ENCODE results near the gene TFR2.

Gene TFR2

GRCh38 chr7:100679927-100680575, 38.7 kb upstream of the TFR2 start:
- no peak overlapping the region for H3K9ac ChIP-seq (ENCODE audit: low read length)
- H3K36me3 ChIP-seq (ENCODE audit: insufficient read depth, low read length): peaks cover 86% of the 10 kb centered on the region
- no peaks in the 10 kb centered on the region for H3K9me3 ChIP-seq (ENCODE audit: low read length)
- H3K4me1 ChIP-seq (ENCODE audit: insufficient read depth, low read length, severe bottlenecking): peaks cover 6% of the 10 kb centered on the region
- no peaks in the 10 kb centered on the region for H4K20me1 ChIP-seq (ENCODE audit: insufficient read depth, low read length)
- H3K27ac ChIP-seq (ENCODE audit: low read depth, low read length, poor library complexity, severe bottlenecking): no peak overlapping the region
- TF ChIP-seq CTCF (IDR thresholded peaks at IDR 0.05; ENCODE audit: low read length) (no peak), EZH2 (IDR thresholded peaks at IDR 0.05; ENCODE audit: borderline replicate concordance, low read length) (no peak)
- no peaks in the 10 kb centered on the region for H3K79me2 ChIP-seq (ENCODE audit: insufficient read depth, low read length)
- no peaks in the 10 kb centered on the region for H3K9me2 ChIP-seq (ENCODE audit: low read depth, low read length)
- H3K4me3 ChIP-seq (ENCODE audit: low read depth, low read length, poor library complexity, severe bottlenecking): no peak overlapping the region
- H3F3A ChIP-seq (ENCODE audit: insufficient read depth, low read length): no peaks in the 10 kb centered on the region
- no peaks in the 10 kb centered on the region for H3K27me3 ChIP-seq (ENCODE audit: insufficient read depth, low read length)
- no peak overlapping the region for H3K4me2 ChIP-seq (ENCODE audit: low read length)
- no peak overlapping the region for H2AFZ ChIP-seq (ENCODE audit: low read length)

GRCh38 chr7:100679129-100679926, 38.0 kb upstream of the TFR2 start:
- Histone ChIP-seq H3F3A (ENCODE audit: insufficient read depth, low read length) (no peaks in the 10 kb centered on the region), H3K9me3 (ENCODE audit: low read length) (no peaks in the 10 kb centered on the region), H3K4me2 (ENCODE audit: low read length) (no peak overlapping the region), H4K20me1 (ENCODE audit: insufficient read depth, low read length) (no peaks in the 10 kb centered on the region), H2AFZ (ENCODE audit: low read length) (no peak overlapping the region), H3K4me3 (ENCODE audit: low read depth, low read length, poor library complexity, severe bottlenecking) (no peak overlapping the region), H3K27ac (ENCODE audit: low read depth, low read length, poor library complexity, severe bottlenecking) (no peak overlapping the region), H3K79me2 (ENCODE audit: insufficient read depth, low read length) (peaks cover 4% of the 10 kb centered on the region), H3K9ac (ENCODE audit: low read length) (no peak overlapping the region), H3K4me1 (ENCODE audit: insufficient read depth, low read length, severe bottlenecking) (peaks cover 6% of the 10 kb centered on the region), H3K9me2 (ENCODE audit: low read depth, low read length) (no peaks in the 10 kb centered on the region), H3K36me3 (ENCODE audit: insufficient read depth, low read length) (peaks cover 78% of the 10 kb centered on the region), H3K27me3 (ENCODE audit: insufficient read depth, low read length) (no peaks in the 10 kb centered on the region)
- TF ChIP-seq CTCF (IDR thresholded peaks at IDR 0.05; ENCODE audit: low read length) (no peak), EZH2 (IDR thresholded peaks at IDR 0.05; ENCODE audit: borderline replicate concordance, low read length) (no peak)

GRCh38 chr7:100678291-100678984, 37.1 kb upstream of the TFR2 start:
- Histone ChIP-seq H4K20me1 (ENCODE audit: insufficient read depth, low read length) (no peaks in the 10 kb centered on the region), H3K36me3 (ENCODE audit: insufficient read depth, low read length) (peaks cover 70% of the 10 kb centered on the region), H3K27me3 (ENCODE audit: insufficient read depth, low read length) (no peaks in the 10 kb centered on the region), H2AFZ (ENCODE audit: low read length) (no peak overlapping the region), H3K4me3 (ENCODE audit: low read depth, low read length, poor library complexity, severe bottlenecking) (no peak overlapping the region), H3K27ac (ENCODE audit: low read depth, low read length, poor library complexity, severe bottlenecking) (no peak overlapping the region), H3K9me2 (ENCODE audit: low read depth, low read length) (no peaks in the 10 kb centered on the region), H3K79me2 (ENCODE audit: insufficient read depth, low read length) (peaks cover 6% of the 10 kb centered on the region), H3K4me2 (ENCODE audit: low read length) (no peak overlapping the region), H3K4me1 (ENCODE audit: insufficient read depth, low read length, severe bottlenecking) (peaks cover 6% of the 10 kb centered on the region), H3F3A (ENCODE audit: insufficient read depth, low read length) (no peaks in the 10 kb centered on the region), H3K9me3 (ENCODE audit: low read length) (no peaks in the 10 kb centered on the region), H3K9ac (ENCODE audit: low read length) (no peak overlapping the region)
- TF ChIP-seq EZH2 (IDR thresholded peaks at IDR 0.05; ENCODE audit: borderline replicate concordance, low read length) (no peak), CTCF (IDR thresholded peaks at IDR 0.05; ENCODE audit: low read length) (no peak)

Measured in OCI-LY1 (cell line).